ENCODE data around the gene GALNT15.

GALNT15 gene

DNA sequence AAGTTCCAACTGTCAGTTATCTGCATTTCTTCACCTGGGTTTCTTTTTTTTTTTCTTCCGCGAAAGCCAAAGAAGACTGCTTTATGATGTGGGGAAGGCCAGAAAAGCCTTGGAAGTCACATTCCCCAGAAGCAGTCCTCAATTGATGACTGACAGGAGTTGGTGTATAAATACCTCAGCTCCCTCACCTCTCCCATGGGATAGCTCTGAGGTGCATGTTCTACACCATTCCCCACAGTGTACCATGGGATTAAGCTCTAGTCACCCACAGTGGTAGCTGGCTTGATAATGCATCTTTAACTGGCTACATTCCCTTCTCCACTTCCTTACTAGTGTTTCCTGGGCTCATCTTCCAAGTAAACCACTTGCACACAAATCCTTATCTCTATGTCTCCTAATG is 59.8 kb downstream of the GALNT15 start:
- DNase-seq = no peak

DNA sequence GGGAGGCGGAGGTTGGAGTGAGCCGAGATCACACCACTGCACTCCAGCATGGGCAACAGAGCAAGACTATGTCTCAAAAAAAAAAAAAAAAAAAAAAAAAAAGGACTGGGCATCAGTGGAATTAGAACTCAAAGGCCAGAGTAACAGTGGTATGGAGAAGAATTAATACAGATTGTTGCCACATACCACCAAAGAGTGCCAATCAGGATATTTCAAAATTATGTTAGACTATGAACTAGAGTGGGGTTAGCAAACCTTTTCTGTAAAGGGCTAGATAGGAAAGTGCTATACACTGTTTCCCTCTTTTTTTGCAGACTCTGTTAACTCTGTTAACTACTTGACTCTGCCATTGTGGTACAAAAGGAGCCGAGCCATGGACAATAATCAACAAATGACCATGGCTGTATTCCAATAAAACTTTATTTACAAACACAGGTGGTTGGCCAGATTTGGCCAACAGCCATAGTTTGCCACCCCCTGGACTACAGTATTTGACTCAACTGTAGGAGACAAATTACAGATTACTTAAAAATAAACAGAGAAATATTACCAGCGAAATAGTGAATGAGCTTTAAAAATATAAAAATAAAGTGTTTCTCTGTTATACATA is 61.7 kb downstream of the GALNT15 start:
- DNase-seq = no peak

DNA sequence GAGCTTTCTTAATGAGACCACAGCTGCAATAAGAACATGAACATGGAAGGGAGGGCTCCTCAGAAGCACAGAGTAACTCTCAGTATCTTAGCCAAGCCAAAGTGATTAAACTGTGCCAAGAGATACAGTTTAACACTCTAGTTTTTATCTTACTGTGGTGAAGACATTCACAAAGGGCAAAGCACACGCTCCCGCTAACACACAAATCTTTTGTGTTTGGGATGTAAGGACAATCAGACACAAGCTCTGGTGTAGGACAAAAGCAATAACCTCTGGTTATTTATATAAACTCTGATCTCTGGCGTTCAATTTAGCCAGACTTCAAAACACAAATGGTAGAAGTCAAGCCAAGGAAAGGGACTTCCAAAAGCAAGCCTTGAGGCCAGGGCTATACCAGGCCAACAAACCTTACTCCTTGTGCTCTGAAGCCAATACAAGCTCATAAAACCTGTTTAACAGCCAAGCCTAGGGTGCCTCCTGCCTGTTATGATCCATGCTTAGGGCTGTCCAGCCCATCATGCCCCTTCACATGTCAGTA is 62.4 kb downstream of the GALNT15 start:
- no peak for DNase-seq

DNA sequence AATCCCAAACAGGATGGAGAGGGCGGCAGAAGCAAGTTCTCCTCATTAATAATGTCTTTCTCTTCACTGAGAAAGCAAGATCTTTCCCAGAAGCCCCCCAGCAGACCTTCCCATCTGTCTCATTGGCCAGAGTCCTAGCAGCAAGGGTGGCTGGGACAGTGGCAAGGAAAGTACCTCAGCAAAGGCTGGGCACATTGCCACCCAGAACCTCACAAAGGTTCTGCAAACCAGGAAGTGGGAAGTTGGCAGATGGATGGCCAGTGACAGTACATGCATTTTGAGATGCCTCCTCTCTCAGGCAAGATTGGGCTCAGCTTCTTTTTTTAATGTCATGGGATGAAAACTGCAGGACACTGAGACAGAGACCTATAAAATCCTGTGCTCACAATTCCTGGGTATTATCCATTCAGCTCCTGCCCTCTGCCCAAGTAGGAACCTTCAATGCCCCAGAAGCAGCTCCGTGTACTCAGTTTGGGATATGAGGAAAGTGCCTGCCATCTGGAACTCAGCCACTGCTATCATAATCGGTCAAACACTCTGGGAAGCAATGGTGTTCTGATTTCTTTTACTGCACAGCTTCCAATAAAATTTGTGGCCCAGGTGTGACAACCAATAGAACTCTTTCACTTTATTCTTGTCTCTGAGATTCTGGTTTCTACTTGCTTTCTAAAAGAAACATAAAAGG is 64.7 kb downstream of the GALNT15 start:
- DNase-seq = no peak

DNA sequence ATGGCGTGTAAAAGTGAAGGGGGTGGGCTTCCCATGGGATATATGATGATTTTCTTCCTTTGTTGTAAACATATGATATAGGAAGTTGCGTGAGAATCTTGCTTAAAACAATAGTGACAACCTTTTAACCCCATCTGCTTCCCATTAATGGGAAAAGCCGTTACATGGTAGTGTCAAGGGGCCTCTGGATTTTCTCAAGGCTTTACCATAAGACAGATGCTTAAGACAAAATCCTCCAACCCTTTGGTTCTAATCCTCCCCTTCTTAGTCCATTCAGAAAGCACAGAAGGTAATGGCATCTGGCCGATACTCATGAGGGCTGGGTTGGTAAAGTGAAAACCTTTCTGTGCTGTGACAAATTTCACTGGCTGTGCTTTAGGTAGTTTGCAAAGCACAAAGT is 65.3 kb downstream of the GALNT15 start:
- no peak for DNase-seq

DNA sequence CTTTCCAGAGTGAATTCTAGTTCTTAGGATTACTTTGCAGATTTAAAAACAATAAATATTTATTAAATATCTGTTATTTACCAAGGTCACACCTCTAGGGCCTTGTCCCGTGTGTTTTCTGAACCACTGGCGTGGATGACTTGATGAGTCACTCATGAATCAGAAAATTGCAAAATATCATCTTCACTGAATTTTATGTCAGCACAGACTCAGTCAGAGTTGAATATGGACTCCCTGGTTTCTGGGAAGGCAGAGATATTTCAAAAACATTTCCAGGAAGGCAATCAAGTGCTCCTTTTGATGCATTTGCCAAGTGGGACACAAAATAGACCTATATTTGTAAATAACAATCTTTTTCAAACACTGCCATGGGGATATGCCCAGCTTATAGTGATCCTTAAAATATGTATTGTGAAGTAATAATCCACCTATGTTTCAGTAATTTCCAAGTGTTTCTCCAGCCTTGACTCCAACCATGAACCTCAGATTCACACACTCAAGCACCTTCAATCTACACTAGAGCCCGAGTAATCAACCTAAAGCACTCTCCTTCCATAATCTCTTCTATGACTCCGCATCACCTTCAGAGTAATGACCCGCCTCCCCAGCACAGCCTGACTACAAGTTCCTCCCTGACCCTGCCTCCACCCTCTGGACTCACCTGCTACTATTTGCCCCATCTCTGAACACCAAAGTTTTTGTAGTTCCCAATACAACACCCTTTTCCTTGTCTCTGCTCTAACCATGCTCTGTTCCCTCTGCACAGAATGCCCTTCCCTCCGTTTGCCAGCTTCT is 65.9 kb downstream of the GALNT15 start:
- no peak for DNase-seq

DNA sequence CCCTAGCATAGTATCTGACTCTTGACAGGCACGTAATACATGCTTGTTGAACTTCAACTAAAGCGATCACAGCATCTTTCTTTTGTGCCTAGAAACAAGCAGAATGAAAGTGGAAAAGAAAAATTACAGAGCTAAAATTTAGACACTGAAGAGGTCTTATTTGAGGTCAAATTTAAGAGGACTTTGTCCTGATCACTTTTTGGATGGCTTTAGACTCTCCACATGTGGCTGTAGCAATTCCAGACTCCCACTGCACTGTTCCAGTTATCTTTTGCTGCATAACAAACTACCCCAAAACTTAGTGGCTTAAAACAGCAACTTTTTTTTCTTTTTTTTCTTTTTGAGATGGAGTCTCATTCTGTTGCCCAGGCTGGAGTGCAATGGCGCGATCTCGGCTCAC is 66.7 kb downstream of the GALNT15 start:
- DNase-seq = no peak

DNA sequence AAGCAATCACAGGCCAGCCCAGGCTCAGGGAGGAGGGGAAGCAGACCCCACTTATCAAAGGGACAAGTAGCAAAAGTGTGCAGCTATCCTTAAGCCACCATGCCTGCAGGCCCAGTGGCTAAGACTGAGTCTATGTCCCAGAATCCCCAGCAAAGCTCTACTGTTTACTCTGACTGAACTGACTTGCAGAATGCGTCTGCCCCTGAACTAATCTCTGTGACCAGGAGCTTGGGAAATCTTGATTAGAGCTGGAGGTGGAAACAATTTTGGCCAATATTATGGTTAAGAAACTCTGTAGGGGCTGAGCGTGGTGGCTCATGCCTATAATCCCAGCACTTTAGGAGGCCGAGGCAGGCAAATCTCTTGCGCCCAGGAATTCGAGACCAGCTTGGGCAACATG is 67.7 kb downstream of the GALNT15 start:
- no peak for DNase-seq

DNA sequence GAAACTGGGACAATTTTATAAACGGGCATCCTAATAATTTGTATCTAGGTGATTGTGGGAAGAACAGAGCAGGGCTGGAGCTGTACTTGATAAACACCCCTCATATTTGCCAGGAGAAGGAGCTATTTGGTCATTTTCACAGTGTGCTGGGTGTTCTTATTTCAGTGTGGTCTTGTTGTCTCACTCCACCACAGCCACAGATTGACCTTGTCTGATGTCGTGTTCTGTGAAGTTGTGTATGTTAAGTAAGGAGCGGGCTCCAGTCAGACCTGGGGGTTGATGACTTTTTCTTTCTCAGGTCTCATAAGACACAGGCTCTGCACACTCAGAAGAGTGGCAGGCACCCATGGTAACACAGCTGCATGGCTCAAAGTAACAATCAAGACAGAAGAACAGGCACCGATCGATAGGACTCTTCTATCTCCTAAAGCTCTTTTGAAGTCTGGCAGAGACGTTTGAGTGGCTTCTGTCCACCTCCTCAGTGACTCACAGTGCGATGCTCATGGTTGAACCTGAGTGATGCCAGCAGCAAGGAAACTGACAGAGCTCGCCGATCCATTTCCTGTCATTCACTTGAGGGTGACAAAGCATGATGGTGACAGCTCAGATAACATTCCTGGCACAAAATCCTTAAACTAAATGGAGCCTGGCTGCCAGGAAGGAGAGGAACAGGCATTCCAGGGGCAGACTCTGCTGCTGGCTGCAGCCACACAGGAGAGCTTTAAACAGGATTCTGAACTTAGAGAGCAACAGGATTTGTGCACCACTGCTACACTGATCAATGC is 69.4 kb downstream of the GALNT15 start:
- DNase-seq = no peak

DNA sequence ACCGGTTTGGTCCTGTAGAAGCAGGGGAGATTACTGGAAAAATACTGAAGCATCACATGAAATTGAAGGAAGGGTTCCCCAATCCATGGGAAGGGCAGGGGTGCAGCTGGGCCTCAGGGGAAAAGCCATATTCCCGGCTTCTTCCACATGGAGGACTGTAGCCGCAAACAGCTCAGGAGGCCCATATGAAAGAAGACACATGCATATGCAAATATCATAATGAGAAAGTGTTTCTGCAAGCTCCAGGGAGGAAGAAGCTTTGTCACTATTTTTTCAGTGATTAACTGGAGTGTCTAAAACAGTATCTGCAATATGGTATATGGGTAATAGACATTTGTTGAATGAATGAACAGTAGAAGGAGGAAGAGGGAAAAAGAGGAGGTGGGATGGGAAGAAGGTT is 71.1 kb downstream of the GALNT15 start:
- no peak for DNase-seq

DNA sequence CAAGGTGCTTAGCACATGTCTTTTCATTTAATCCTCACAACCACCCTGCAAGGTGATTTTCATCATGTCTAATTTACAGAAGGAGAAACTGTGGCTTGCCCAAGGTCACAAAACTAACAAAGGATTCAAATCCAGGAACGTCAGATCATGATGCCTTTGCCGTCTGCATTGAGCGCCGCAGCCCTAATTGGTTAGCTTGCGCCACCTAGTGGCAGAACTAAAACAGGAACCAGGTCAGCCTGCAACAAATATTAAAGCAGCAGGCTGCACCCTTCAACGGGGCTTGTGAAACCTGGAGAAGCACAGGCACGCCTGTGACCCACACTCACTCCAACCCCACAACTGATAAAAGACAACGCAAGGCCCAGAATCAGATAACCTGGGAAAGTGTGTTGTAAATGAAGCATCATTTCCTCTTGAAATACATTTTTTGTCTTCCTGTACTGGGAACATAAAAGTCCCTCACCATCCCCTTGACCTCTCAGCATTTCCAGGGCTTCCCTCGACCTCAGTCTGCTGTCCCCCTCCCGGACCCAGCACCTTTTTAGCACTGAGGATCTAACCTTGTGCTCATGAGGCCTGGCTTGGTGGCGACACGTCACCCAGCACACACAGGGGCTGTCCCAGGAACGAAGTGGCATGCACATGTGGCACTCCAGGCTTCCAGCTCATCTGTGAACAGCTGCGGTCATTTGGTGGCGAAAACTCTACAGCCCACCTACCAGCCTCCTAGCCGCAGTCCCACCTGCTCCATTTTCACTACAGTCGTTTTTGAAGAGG is 73.0 kb downstream of the GALNT15 start:
- peak; percentile 31 to 81 (median 66) for DNase-seq

DNA sequence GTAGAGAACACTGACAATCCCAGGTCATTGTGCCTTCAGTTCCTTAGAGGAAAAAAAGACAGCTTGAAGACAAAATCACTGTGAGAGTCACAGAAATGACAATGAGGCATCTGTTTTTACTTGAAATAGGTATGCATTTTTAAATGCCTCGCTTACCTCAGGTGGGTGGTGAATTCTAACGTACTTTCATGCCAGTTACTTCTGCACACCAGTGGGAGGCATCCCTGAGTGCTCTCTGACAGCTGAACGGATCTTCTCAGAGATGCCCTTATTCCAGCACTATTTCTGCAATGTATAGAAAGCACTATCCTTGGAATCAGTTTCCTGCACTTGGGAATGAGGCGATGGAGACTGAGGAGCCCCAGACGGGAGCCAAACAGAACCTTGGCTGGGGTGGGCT is 74.1 kb downstream of the GALNT15 start:
- DNase-seq = no peak

DNA sequence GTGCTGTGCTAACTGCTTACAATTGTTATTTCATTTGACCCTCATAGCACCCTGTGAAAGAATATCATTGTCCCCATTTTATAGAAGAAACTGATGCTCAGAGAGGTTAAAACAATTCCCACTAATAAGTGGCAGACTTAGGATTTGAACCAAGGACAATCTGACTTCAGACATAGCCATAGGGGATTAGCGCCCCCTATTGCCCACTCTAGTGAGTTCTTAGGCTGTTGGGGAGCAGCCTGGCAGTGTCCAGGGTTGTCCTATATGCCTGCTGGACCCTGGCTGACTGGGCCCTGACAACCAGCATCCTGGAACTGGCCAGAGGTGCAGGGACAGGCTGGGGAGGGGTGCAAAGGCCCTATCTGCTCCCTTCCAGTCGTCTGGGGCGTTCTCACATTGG is 74.9 kb downstream of the GALNT15 start:
- no peak for DNase-seq

DNA sequence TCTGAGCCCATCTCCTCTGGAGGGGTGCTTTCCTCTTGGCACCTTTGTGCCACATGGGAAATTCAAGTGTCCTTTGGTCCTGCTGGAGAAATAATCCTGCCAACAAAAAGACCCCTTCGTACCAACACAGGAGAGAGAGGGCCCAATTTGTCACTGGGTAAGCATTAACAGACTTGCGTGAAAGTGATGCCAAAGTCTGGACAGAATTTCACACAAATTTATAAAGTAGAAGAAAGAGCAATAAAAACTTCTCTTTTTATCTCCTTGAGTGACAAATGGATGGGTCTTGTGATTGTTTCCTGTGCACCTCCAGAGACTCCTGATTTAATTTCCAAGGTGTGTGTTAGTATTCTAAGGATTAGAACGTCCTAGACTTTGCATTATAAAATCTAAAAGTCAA is 75.4 kb downstream of the GALNT15 start:
- DNase-seq = no peak

DNA sequence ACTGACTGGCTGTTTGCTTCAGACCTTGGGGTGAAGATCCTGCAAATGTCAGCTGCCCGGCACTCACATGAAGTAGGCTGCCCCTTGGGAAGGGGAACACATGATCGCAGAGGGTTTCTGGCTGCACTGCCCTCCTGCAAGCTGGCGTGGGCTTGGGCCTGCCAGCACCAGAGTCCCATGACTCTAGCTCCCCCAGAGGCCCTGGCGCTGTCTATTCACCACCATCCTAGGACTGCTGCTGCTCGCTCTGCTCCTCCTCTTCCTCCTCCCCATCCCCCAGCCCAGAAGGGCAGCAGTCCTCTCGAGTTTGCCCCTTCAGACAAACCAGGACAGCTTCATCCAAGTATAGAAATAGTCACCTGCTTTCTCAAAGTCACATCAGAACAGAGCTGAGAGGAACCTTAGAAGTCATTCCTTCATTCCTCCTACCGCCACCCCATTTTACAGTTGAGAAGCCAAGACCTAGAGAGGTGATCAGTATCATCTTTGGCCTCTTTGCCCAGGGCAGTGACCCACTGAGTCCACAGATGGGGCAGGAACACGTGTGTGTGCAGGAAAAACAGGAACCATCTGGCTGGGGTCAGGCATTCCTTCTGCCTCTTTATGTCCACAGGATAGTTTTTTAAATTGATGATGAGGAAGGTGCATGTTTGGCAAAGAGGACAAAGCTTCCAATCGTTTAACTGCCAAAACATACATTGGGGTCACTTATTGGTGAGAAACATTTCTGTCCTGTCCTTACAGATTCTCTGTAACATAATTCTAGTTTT is 77.0 kb downstream of the GALNT15 start:
- no peak for DNase-seq

DNA sequence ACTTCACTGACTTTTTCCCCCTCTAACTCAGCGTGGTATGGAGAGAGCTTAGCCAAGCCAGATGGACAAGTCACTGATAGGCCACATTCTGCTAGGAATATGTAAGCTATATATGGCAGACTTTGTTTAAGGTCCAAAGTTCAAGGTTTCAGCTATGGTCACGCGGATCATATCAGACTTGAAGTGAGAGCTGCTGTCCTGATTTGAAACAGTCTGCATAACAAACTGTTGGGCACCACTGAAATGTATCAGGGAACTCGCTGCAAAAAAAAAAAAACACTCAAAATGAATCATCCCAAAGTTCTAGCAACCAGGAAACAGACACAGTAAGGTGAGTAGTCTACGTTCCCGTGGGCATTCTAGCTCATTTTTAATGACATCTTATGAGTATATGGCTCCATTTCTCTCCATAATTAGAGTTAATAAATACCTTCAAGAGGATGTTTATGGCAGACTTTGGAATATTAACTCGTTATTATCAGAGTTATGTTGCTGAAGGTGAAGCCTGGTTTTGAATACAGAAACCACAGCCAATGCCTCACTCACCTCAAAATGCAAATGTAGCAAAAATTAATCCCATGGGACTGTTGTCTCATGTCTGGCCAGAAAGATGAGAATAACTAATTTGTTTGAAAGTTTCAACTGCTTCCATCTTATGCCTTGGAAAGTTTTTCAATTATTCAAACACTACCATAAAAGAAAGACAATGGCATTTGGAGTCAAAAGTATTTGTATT is 77.9 kb downstream of the GALNT15 start:
- DNase-seq = no peak

DNA sequence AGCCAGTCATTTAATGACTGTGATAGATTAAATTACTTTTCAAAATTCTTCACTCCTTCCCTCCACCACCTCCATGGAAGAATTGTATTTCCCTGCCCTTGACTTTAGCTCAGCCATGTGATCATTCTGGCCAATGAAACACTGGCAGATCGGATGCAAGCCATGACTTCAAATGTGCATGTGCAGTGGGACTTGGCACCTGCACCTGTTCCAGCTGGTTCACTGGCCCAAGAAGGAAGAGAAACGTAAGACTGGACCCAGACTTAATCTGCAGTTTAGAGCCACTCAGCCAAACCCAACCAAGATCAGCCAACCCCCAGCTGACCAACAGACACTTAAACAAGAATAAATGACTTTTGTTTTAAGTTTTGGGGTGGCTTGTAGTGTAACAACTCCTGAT is 78.5 kb downstream of the GALNT15 start:
- no peak for DNase-seq

DNA sequence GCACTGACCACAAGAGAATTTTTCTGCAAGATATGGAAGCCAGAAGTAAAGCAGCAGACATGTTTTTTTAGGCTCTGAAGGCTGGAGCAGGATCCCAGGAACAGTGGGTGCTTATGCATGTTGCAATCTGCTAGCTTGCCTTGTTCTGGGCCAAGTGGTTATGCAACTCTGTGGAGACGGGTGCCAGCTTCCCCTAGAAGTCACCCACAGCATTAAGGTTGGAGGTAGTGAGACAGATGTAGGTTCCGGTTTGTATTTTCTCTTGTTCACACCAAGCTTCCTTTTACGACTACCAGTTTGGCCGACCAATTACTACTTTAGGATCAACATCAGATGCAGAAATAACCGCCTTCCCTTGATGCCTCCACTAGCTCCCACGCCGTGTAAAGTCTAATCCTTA is 79.1 kb downstream of the GALNT15 start:
- no peak for DNase-seq

DNA sequence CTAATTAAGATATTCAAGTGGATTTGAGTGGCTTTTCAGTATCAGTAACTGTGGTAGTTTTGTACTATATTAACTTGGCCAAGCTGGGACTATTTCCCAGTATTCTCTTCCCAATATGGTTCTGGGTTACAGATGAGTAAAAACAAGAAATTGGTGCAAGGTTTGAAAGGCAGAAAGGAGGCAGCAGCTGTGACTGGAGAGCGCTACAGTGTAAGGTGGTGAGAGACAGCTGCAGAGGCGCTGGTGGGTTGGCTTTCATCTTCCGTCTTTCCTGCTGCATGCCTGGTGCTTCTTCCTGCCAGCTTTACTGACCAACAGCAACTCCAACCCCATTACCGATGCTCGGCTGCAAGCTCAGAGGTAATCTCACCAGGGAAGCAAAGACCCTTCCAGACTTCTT is 80.4 kb downstream of the GALNT15 start:
- DNase-seq = no peak

DNA sequence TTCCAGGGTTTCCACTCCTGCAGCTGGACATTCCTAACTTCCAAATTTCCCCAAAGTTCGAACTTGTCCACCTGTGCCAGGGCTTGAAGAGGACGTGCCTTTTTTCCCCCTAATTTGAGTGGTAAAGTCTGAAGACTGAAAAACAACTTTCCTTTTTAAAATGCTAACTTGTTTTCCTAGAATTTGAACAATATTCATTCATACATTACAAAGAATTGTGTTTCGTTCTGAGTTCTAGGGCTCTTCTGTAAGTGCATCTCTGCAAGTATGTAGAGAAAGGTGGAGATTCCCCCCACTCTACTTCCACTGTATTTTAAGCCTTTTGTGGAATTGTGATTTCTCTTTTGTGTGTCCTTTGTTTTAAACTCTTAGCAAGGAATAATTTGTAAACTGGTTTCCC is 80.8 kb downstream of the GALNT15 start:
- no peak for DNase-seq

DNA sequence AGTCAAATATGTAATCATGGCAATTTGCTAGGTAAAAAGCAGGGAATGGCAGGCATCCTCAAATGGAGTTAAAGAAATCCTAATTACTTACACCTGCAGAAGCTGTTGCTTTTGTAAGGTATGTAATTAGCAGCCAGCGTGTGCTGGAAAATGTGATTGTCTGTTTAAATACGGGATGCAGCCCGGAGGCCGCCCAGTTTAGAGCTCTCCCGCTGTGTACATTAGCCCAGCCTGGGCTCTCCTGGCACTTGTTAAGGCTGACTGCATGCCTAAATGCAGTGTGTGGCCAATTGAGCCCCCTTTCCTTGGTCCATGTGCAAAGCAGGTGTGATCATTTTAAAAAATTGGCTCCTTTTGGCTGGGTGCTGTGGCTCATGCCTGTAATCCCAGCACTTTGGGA is 81.2 kb downstream of the GALNT15 start:
- DNase-seq = no peak
